Spinal cord (tissue), 10 donors: ENCODE measurements around the gene SUGP2. TPM values are rescaled to one million over a fixed set of nuclear protein-coding genes. Genes with fewer than 3 reads are reported as not detected.

Source experiments
- DNase-seq, 6 donors: peaks; one replicate each; pipeline versions ENCODE4 v3.0.0 to v3.0.0-alpha.2; 2013 to 2015; ENCODE audit warnings: low spot score in 6 of 6, low read depth in 4 of 6
- H3K27ac ChIP-seq: one replicate; pipeline ENCODE4 v1.5.1; 2013; ENCODE audit warnings: low read depth, low read length, control low read depth
- H3K27me3 ChIP-seq: one replicate; pipeline ENCODE4 v1.6.1; 2013; ENCODE audit warnings: low read length; ENCODE audit not compliant: control insufficient read depth, insufficient read depth
- H3K36me3 ChIP-seq: one replicate; pipeline ENCODE4 v1.6.1; 2013; ENCODE audit warnings: low read length; ENCODE audit not compliant: control insufficient read depth, insufficient read depth
- H3K4me1 ChIP-seq: one replicate; pipeline ENCODE4 v1.6.1; 2013; ENCODE audit warnings: low read length; ENCODE audit not compliant: control insufficient read depth, insufficient read depth
- H3K4me3 ChIP-seq: one replicate; pipeline ENCODE4 v1.5.1; 2013; ENCODE audit warnings: low read depth, low read length, control low read depth
- H3K9me3 ChIP-seq: one replicate; pipeline ENCODE4 v1.6.1; 2013; ENCODE audit warnings: low read length; ENCODE audit not compliant: control insufficient read depth, insufficient read depth
- WGBS: methylation state at CpG from one replicate; pipeline ENCODE4 v1.1.5; 2013; ENCODE audit warnings: missing lambda C conversion rate; ENCODE audit not compliant: insufficient coverage; 5-methylcytosine and 5-hydroxymethylcytosine counted together
- polyA plus RNA-seq, 2 donors: library from polyadenylated mRNA; unstranded; fragments of 120-200 nt; gene quantifications; one replicate each; pipeline ENCODE4 v1.2.1, GENCODE V29; 2013; ENCODE audit not compliant: insufficient read length in 2 of 2
- total RNA-seq, 2 donors: library from RNA; depleted of rRNA in 1 of 2; stranded (reverse); fragments of 120-200 nt in 1 of 2; fragments of >200 nt in 1 of 2; gene quantifications; one replicate each; pipeline versions ENCODE4 v1.2.3 to v1.2.4, GENCODE V29; 2013 to 2014
- donor health status: healthy.

The SUGP2 gene
- total and polyA plus RNA-seq, 4 donors = 76.8 to 198 (median 129) TPM

- H3K9me3 ChIP-seq = no peaks in the 10 kb centered on the region
- no peak overlapping the region for H3K4me3 ChIP-seq
- H3K36me3 ChIP-seq = peaks cover 35% of the 10 kb centered on the region
- no peaks in the 10 kb centered on the region for H3K27me3 ChIP-seq
- H3K27ac ChIP-seq = no peak overlapping the region
- WGBS = 94% methylated on average over 6 of the region's 7 CpGs
- no peaks in the 10 kb centered on the region for H3K4me1 ChIP-seq
- DNase-seq = peak in 1 of 6 donors; percentile 31
These were observed 7.1 kb upstream of the SUGP2 start for GRCh38 chr19:19040417-19040816.

GRCh38 chr19:19039901-19040300, 6.6 kb upstream of the SUGP2 start:
- no peak overlapping the region for H3K27ac ChIP-seq

DNA sequence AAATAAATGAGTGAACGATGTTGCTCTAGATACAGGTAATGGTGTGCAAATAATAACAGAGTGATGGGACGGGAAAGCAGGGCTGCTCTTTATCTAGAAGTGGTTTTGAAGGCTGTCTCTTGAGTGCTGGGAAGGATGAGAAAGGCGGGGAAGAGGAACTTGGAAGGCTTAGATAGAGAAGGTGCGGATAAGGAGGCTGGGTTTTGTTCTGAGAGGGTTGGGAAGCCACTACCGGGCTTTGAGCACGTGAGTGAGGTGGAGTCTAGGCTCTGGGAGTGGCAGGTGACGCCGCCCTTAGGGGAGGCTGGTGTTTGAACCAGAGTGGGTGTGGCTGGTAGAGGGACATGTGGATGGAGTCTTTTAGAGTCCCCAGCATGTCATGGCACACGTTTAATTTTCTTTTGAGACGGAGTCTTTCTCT, 897 bp upstream of the SUGP2 start:
- Histone ChIP-seq H3K27ac (no peak overlapping the region), H3K27me3 (no peaks in the 10 kb centered on the region), H3K4me1 (peaks cover 27% of the 10 kb centered on the region), H3K9me3 (no peaks in the 10 kb centered on the region), H3K4me3 (peak overlapping the region; percentile 63), H3K36me3 (peaks cover 30% of the 10 kb centered on the region)
- WGBS = 4% methylated on average over 10 of the region's 10 CpGs
- DNase-seq = peak in 3 of 6 donors; percentile 7 to 71 (median 59)

More at GRCh38 chr19:19039901-19040300, 6.6 kb upstream of the SUGP2 start:
- no peak for DNase-seq
- no peaks in the 10 kb centered on the region for H3K9me3 ChIP-seq
- H3K36me3 ChIP-seq = peaks cover 32% of the 10 kb centered on the region
- no peaks in the 10 kb centered on the region for H3K4me1 ChIP-seq
- no peak overlapping the region for H3K4me3 ChIP-seq
- WGBS = 75% methylated on average over 1 of the region's 4 CpGs
- H3K27me3 ChIP-seq = no peaks in the 10 kb centered on the region

DNA sequence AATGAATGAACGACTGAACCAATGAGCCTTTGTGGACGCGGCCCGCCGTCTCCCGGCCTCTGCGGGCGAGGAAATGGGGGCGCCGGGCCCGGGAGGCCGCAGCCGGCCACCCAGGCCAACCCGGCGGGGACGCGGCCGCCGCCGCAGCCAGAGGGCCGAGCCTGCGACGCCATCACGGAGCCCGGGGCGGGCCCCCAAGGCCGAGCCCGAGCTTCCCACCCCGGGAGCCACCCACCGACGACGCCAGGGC, 216 bp downstream of the SUGP2 start:
- WGBS = 0% methylated on average over 32 of the region's 32 CpGs
- no peak for DNase-seq

GRCh38 chr19:19032420-19033175, 719 bp downstream of the SUGP2 start:
- Histone ChIP-seq H3K4me3 (peak overlapping the region; percentile 87), H3K27ac (peak overlapping the region; percentile 84), H3K36me3 (peaks cover 41% of the 10 kb centered on the region), H3K9me3 (no peaks in the 10 kb centered on the region), H3K27me3 (no peaks in the 10 kb centered on the region), H3K4me1 (peaks cover 27% of the 10 kb centered on the region)
- under 1% methylated on average over 24 of the region's 31 CpGs for WGBS
- DNase-seq = peak; percentile 77 to 97 (median 86)

More for the DNA sequence above, 216 bp downstream of the SUGP2 start:
- Histone ChIP-seq H3K36me3 (peaks cover 36% of the 10 kb centered on the region), H3K9me3 (no peaks in the 10 kb centered on the region), H3K4me1 (peaks cover 27% of the 10 kb centered on the region), H3K27me3 (no peaks in the 10 kb centered on the region), H3K4me3 (peak overlapping the region; percentile 87), H3K27ac (peak overlapping the region; percentile 84)

- H3K36me3 ChIP-seq = peaks cover 42% of the 10 kb centered on the region
- H3K4me3 ChIP-seq = no peak overlapping the region
- no peaks in the 10 kb centered on the region for H3K27me3 ChIP-seq
- no peaks in the 10 kb centered on the region for H3K9me3 ChIP-seq
- H3K4me1 ChIP-seq = peaks cover 27% of the 10 kb centered on the region
- no peak for DNase-seq
- H3K27ac ChIP-seq = no peak overlapping the region
- 60% methylated on average over 2 of the region's 5 CpGs for WGBS
These were observed 1.4 kb downstream of the SUGP2 start for GRCh38 chr19:19031891-19032290.

DNA sequence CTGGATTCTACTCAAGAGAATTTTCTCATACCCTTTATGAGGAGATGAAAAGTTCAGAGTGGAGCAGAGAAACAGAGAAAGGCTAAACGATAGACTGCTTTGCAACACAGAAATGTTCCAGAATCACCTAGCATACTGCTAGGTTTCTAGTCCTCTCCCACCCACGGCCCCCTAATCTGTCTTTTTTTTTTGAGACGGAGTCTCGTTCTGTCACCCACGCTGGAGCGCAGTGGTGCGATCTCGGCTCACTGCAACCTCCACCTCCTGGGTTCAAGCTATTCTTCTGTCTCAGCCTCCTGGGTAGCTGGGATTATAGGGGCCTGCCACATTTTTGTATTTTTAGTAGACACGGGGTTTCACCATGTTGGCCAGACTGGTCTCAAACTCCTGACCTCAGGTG, 4.8 kb downstream of the SUGP2 start:
- 97% methylated on average over 4 of the region's 9 CpGs for WGBS
- Histone ChIP-seq H3K4me1 (peaks cover 18% of the 10 kb centered on the region), H3K27ac (no peak overlapping the region), H3K36me3 (peaks cover 70% of the 10 kb centered on the region), H3K4me3 (no peak overlapping the region), H3K27me3 (no peaks in the 10 kb centered on the region), H3K9me3 (no peaks in the 10 kb centered on the region)
- DNase-seq = no peak

DNA sequence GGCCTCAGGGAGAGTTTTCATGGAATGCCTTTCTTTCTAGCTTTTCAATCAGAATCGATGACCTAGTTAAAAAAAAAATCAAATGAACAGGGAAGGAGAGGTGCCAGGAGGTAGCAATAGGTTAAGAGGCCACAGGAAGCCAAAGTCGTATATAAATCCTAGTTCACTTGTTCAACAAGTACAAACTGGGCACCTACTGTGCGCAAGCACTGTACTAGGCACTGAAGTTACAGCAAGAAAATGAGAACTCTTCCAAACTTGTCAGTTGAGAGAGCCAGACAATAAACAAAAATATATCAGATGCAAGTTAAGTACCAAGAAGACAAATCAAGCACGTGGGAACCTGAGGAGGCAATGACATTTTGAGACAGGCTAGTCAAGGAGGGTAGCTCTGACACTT, 6.1 kb downstream of the SUGP2 start:
- H3K27me3 ChIP-seq = no peaks in the 10 kb centered on the region
- WGBS = 95% methylated on average over 2 of the region's 4 CpGs
- H3K9me3 ChIP-seq = no peaks in the 10 kb centered on the region
- no peak overlapping the region for H3K27ac ChIP-seq
- no peak for DNase-seq
- H3K36me3 ChIP-seq = peaks cover 81% of the 10 kb centered on the region
- peaks cover 10% of the 10 kb centered on the region for H3K4me1 ChIP-seq
- H3K4me3 ChIP-seq = no peak overlapping the region

DNA sequence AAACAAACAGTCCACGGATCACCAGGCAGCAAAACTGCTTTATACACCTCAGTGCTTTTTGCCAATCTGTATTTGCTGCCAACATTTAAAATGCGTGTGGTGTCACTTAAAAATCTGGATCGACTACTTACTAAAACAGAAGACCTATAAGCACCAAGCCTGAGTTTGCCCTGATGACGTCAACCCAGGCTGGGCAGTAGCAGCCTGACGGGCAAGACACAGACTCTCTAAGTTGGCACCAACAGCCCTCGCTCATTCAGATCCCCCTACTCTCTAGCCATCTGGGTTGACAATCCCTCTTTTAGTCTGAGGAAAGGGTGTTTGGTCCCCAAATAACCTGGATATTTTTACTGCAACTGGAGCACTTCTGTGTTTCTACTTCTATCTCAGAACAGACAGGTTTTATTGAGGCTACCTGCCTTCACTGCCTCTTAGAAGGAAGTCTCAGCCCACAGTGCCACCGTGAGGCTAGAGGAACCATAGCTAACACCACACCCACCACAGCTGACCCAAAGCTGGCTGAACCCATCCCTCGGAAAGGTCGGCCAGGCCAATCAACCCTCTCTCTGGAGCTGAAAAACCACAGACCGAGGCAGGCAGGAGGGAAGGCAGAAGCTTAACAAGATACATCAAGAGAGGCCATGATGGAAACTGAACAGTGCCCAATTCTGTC, 6.9 kb downstream of the SUGP2 start:
- H3K4me3 ChIP-seq = no peak overlapping the region
- H3K27ac ChIP-seq = no peak overlapping the region
- no peaks in the 10 kb centered on the region for H3K9me3 ChIP-seq
- DNase-seq = peak in 1 of 6 donors; percentile 4
- 84% methylated on average over 5 of the region's 10 CpGs for WGBS
- H3K4me1 ChIP-seq = peaks cover 2% of the 10 kb centered on the region
- H3K27me3 ChIP-seq = no peaks in the 10 kb centered on the region
- H3K36me3 ChIP-seq = peaks cover 84% of the 10 kb centered on the region

DNA sequence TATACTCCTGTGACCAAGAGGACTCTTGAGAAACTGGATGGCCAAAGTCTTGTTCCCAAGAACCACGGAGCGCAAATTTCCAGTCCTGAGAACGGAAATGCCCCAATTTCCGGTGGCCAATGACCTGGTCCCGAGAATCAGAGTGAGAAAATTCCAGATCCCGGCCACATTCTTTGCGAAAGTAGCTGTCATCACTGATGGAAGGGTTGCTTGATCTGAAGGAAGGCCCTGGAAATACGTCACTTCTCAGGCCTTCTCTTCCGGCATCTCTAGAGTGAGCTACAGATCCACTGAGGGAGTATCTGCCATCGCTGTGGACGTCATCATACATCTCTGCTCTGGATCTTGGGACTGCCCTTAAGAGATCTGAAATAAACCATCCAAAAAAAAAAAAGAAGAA, 7.5 kb downstream of the SUGP2 start:
- 97% methylated on average over 10 of the region's 11 CpGs for WGBS
- Histone ChIP-seq H3K36me3 (peaks cover 81% of the 10 kb centered on the region), H3K27ac (no peak overlapping the region), H3K27me3 (no peaks in the 10 kb centered on the region), H3K4me1 (no peaks in the 10 kb centered on the region), H3K9me3 (no peaks in the 10 kb centered on the region), H3K4me3 (no peak overlapping the region)
- DNase-seq = no peak
